ENCODE measurements around the gene C19orf73. TPM values are rescaled to one million over a fixed set of nuclear protein-coding genes. Genes with fewer than 3 reads are reported as not detected.
"Not testable (repeated sequence)": the region's sequence is repeated elsewhere in the genome, so short reads cannot be mapped to it uniquely, and the experiment has no call there.

C19orf73 gene
- total RNA-seq, 6 experiments from 2014 or later: 0.73 to 8.1 (median 1.5) TPM

- ATAC-seq (no peak), DNase-seq (no peak)
- Histone ChIP-seq H3K4me1 (peaks cover 0 to 4% (median 0%) of the 10 kb centered on the region in 4 donors), H3K27ac (no peak overlapping the region), H3K27me3 (no peaks in the 10 kb centered on the region), H3K4me3 (no peak overlapping the region), H3K36me3 (no peaks in the 10 kb centered on the region), H3K9me3 (no peaks in the 10 kb centered on the region)
- intact Hi-C loops (cut with DNase I): no loop called here
- no peak for TF ChIP-seq CTCF (IDR thresholded peaks at IDR 0.05)
- TF ChIP-seq POLR2A (IDR thresholded peaks at IDR 0.05): no peak
- WGBS (ENCODE audit: insufficient coverage, low coverage, low lambda C conversion rate, missing lambda C conversion rate): 72% methylated on average over 2 of the region's 4 CpGs
Measured at GRCh38 chr19:49126575-49126974, 7.6 kb upstream of the C19orf73 start.

- WGBS (ENCODE audit: insufficient coverage, low coverage, low lambda C conversion rate, missing lambda C conversion rate): 61% methylated on average over 6 of the region's 23 CpGs
- H3K9me3 ChIP-seq: no peaks in the 10 kb centered on the region
- ATAC-seq (no peak), DNase-seq (no peak)
- peaks cover 0 to 5% (median 0%) of the 10 kb centered on the region in 4 donors for H3K4me1 ChIP-seq
- no peak overlapping the region for H3K27ac ChIP-seq
- H3K27me3 ChIP-seq: no peaks in the 10 kb centered on the region
- TF ChIP-seq CTCF (IDR thresholded peaks at IDR 0.05) (no peak), POLR2A (IDR thresholded peaks at IDR 0.05) (no peak)
- H3K36me3 ChIP-seq: no peaks in the 10 kb centered on the region
- intact Hi-C loops (cut with DNase I): no loop called here
- no peak overlapping the region for H3K4me3 ChIP-seq
Measured at GRCh38 chr19:49125025-49125731, 6.2 kb upstream of the C19orf73 start.

- intact Hi-C loops (cut with DNase I); ATAC-seq; H3K27ac ChIP-seq; DNase-seq; H3K27me3 ChIP-seq; H3K36me3 ChIP-seq; H3K4me3 ChIP-seq; H3K9me3 ChIP-seq: not testable (repeated sequence)
- H3K4me1 ChIP-seq: peaks cover 0 to 12% (median 4%) of the 10 kb centered on the region in 4 donors
- 70% methylated on average over 11 of the region's 11 CpGs for WGBS (ENCODE audit: insufficient coverage, low coverage, low lambda C conversion rate, missing lambda C conversion rate)
Measured at GRCh38 chr19:49123285-49123684, 4.3 kb upstream of the C19orf73 start.

- H3K36me3 ChIP-seq; H3K27ac ChIP-seq; DNase-seq; intact Hi-C loops (cut with DNase I); H3K9me3 ChIP-seq; H3K27me3 ChIP-seq; ATAC-seq; H3K4me3 ChIP-seq: not testable (repeated sequence)
- peaks cover 0 to 19% (median 8%) of the 10 kb centered on the region in 4 donors for H3K4me1 ChIP-seq
- WGBS (ENCODE audit: insufficient coverage, low coverage, low lambda C conversion rate, missing lambda C conversion rate): 82% methylated on average over 10 of the region's 10 CpGs
Measured at GRCh38 chr19:49121841-49122240, 2.9 kb upstream of the C19orf73 start.

GRCh38 chr19:49120868-49121267 lies 1.9 kb upstream of the C19orf73 start:
- H3K9me3 ChIP-seq: no peaks in the 10 kb centered on the region
- H3K27me3 ChIP-seq: no peaks in the 10 kb centered on the region
- H3K27ac ChIP-seq: no peak overlapping the region
- ATAC-seq (no peak), DNase-seq (no peak)
- H3K4me1 ChIP-seq: peaks cover 0 to 19% (median 8%) of the 10 kb centered on the region in 4 donors
- TF ChIP-seq CTCF (IDR thresholded peaks at IDR 0.05) (no peak), POLR2A (IDR thresholded peaks at IDR 0.05) (no peak)
- intact Hi-C loops (cut with DNase I): no loop called here
- H3K36me3 ChIP-seq: no peaks in the 10 kb centered on the region
- no peak overlapping the region for H3K4me3 ChIP-seq
- WGBS (ENCODE audit: insufficient coverage, low coverage, low lambda C conversion rate, missing lambda C conversion rate): 100% methylated on average over 2 of the region's 2 CpGs
